ENCODE data around the gene HSD17B12. TPM values are rescaled to one million over a fixed set of nuclear protein-coding genes. Genes with fewer than 3 reads are reported as not detected.
A peak's percentile ranks its signal among the peaks of the same experiment; 100 is the strongest.

The HSD17B12 gene
- polyA plus RNA-seq, 1 experiment: 67.7 TPM

DNA sequence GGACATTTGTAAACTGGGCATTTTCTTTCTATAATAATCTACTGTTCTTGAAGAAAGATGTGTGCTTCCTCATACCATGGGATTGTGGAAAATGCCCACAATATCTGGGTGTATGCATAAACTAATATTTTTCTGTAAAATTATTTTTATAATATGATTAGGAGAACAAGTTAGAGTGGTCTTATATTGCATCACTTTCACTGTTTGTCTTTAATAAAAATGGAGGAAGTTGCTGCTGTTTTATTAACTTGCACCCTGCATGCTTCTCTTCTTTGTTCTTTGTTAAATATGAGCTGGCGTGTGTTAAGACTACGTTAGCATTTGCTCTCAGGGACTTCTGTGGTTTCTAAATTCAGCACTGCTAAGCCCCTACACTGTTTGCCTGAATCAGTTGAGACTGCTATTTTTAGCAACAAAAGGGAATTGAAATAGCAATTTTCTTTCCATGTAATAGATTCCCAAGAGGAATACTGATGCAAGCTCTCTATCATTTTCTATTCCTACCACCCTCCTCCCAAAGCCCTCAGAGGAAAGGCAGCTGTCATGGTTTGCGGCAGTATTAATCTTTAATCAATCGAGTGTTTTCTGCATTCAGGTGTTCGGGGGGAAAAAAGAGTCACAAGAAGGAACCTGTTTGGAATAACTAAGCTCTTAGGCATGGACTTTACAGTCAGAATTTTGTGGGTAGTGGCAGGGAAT, 56.1 kb downstream of the HSD17B12 start:
- TF ChIP-seq, protein P1, sequence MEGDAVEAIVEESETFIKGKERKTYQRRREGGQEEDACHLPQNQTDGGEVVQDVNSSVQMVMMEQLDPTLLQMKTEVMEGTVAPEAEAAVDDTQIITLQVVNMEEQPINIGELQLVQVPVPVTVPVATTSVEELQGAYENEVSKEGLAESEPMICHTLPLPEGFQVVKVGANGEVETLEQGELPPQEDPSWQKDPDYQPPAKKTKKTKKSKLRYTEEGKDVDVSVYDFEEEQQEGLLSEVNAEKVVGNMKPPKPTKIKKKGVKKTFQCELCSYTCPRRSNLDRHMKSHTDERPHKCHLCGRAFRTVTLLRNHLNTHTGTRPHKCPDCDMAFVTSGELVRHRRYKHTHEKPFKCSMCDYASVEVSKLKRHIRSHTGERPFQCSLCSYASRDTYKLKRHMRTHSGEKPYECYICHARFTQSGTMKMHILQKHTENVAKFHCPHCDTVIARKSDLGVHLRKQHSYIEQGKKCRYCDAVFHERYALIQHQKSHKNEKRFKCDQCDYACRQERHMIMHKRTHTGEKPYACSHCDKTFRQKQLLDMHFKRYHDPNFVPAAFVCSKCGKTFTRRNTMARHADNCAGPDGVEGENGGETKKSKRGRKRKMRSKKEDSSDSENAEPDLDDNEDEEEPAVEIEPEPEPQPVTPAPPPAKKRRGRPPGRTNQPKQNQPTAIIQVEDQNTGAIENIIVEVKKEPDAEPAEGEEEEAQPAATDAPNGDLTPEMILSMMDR (IDR thresholded peaks at IDR 0.05; ENCODE audit: insufficient read depth, low read depth, low read length): no peak
- CTCF ChIA-PET: interaction anchor here (1.1 kb wide), 1 partner anchor 170 kb away, joined by 3 read pairs; no protein-coding TSS in a partner anchor
- no peak for DNase-seq (ENCODE audit: low read depth)
- POLR2A ChIA-PET: no interaction called here
- no peak overlapping the region for H3K4me3 ChIP-seq (ENCODE audit: low read depth, low read length)
- H3K27me3 ChIP-seq (ENCODE audit: control insufficient read depth, insufficient read depth, low read length): no peaks in the 10 kb centered on the region
- H3K36me3 ChIP-seq (ENCODE audit: control insufficient read depth, insufficient read depth, low read length): peaks cover 2% of the 10 kb centered on the region

- H3K27me3 ChIP-seq (ENCODE audit: control insufficient read depth, insufficient read depth, low read length): no peaks in the 10 kb centered on the region
- POLR2A ChIA-PET: interaction anchor here (0.7 kb wide), 1 partner anchor 51 kb away, joined by 3 read pairs; no protein-coding TSS in a partner anchor
- H3K4me3 ChIP-seq (ENCODE audit: low read depth, low read length): no peak overlapping the region
- TF ChIP-seq, protein P1 (IDR thresholded peaks at IDR 0.05; ENCODE audit: insufficient read depth, low read depth, low read length): no peak
- DNase-seq (ENCODE audit: low read depth): no peak
- CTCF ChIA-PET: interaction anchor here (1.1 kb wide), 1 partner anchor 170 kb away, joined by 3 read pairs; no protein-coding TSS in a partner anchor
- H3K36me3 ChIP-seq (ENCODE audit: control insufficient read depth, insufficient read depth, low read length): peaks cover 4% of the 10 kb centered on the region
Measured at GRCh38 chr11:43737201-43737590, 56.7 kb downstream of the HSD17B12 start.

DNA sequence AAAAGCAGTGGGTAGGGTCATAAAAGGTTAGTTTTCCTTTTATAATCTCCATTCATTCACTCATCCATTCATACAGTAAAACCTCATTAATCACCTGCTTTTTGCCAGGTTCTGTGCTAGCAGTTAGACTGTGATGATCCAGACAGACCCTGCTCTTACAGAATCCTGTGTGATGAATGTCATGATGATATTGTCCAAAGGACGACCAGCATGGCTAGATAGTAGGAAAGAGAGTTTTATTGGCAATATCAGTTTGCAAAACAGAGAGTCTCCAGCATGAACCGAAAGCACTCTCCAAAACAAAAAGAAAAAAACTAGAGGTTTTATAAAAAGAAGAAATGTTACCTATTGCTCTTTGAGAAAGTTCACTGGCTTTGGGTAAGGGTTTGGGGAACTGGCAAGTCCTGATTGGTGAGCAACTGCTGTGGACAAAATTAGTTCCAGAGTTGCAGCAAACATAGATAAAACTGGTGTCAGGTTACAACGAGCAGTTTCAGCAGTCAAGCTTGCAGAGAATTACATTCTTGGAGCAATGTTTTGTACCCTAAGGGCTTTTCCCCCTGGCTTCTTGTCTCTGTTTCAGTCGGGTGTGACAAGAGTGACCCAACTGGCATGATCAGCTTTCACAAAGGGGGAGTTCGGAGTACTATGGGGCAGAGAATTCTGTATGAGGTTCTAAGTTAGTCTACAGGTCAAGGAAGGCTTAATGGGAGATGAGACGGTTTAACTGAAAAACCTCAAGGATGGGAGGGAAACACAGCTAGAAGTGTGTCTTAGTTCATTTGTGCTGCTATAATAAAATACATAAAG, 58.3 kb downstream of the HSD17B12 start:
- peak; percentile 64 for DNase-seq (ENCODE audit: low read depth)
- CTCF ChIA-PET: no interaction called here
- POLR2A ChIA-PET: interaction anchor here (0.5 kb wide), 1 partner anchor 204 kb away, joined by 4 read pairs; no protein-coding TSS in a partner anchor
- Histone ChIP-seq H3K4me3 (ENCODE audit: low read depth, low read length) (no peak overlapping the region), H3K36me3 (ENCODE audit: control insufficient read depth, insufficient read depth, low read length) (peaks cover 4% of the 10 kb centered on the region), H3K27me3 (ENCODE audit: control insufficient read depth, insufficient read depth, low read length) (no peaks in the 10 kb centered on the region)
- TF ChIP-seq, protein P1 (IDR thresholded peaks at IDR 0.05; ENCODE audit: insufficient read depth, low read depth, low read length): no peak

DNA sequence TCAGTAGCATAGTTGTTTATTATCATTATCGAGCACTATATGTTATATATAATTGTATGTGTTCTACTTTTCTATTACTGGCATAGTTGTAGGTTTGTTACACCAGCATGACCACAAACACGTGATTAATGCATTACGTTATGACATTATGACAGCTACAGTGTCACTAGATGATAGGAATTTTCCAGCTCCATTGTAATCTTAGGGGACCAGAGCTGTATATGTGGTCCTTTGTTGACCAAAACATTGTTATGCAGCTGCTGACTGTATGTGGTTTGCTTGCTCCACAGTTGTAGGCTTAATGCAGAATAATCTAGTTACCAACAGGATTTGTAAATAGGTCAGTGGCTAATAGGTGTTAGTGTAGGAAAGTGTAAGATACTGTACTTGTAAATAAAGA, 66.1 kb downstream of the HSD17B12 start:
- ChIA-PET CTCF (interaction anchor here (1.5 kb wide), 1 partner anchor 17 kb away, joined by 4 read pairs; no protein-coding TSS in a partner anchor), POLR2A (no interaction called here)
- TF ChIP-seq, protein P1 (IDR thresholded peaks at IDR 0.05; ENCODE audit: insufficient read depth, low read depth, low read length): no peak
- H3K4me3 ChIP-seq (ENCODE audit: low read depth, low read length): no peak overlapping the region
- DNase-seq (ENCODE audit: low read depth): no peak
- peaks cover 2% of the 10 kb centered on the region; the same call in 1 of the 2 replicates for H3K36me3 ChIP-seq (ENCODE audit: control insufficient read depth, insufficient read depth, low read length)
- H3K27me3 ChIP-seq (ENCODE audit: control insufficient read depth, insufficient read depth, low read length): no peaks in the 10 kb centered on the region

Measured in BJ (cell line).